C4-2B (cell line): ENCODE measurements around the gene SPATA31A3.
"Not testable (repeated sequence)": the region's sequence is repeated elsewhere in the genome, so short reads cannot be mapped to it uniquely, and the experiment has no call there.

Source experiments
- H3K27ac ChIP-seq: fragments of 450-650 bp; 2 replicates; pipeline ENCODE4 v1.5.1; 2017

Gene SPATA31A3

GRCh38 chr9:66992450-66992849 is at the start of gene SPATA31A3:
SPATA31A3 (minus strand) TSS chr9:66992550; CDS start chr9:66992521, 29 bp downstream.
- not testable (repeated sequence) for H3K27ac ChIP-seq

- not testable (repeated sequence) for H3K27ac ChIP-seq
Observed at GRCh38 chr9:66952576-66952975, 39.8 kb downstream of the SPATA31A3 start.

GRCh38 chr9:66942400-66943155 is 49.8 kb downstream of the SPATA31A3 start:
- not testable (repeated sequence) for H3K27ac ChIP-seq

- H3K27ac ChIP-seq, result not testable (repeated sequence)
Observed at GRCh38 chr9:66939878-66940830, 52.2 kb downstream of the SPATA31A3 start.

- H3K27ac ChIP-seq, result not testable (repeated sequence)
Observed at GRCh38 chr9:66938322-66938721, 54.0 kb downstream of the SPATA31A3 start.

- not testable (repeated sequence) for H3K27ac ChIP-seq
Observed at GRCh38 chr9:66937662-66938061, 54.7 kb downstream of the SPATA31A3 start.
